Heart left ventricle (tissue), 13 donors: ENCODE measurements around the gene PAGR1.

ENCODE experiments used
- POLR2A ChIP-seq, 2 donors: fragments of 450-650 bp; IDR thresholded peaks; one replicate each; pipeline ENCODE4 v1.6.1; 2017; ENCODE audit warnings: antibody characterized with exemption in 2 of 2, mild to moderate bottlenecking in 2 of 2, moderate library complexity in 2 of 2
- TF ChIP-seq, protein P1 (sequence below), 12 donors: fragments of 200-600 bp; sonication (generic) in 4 of 12; IDR thresholded peaks; one replicate each; pipeline versions ENCODE4 v1.5.0 to v1.8.0; 2018 to 2022; ENCODE audit warnings: antibody characterized with exemption in 12 of 12, mild to moderate bottlenecking in 5 of 12
- donor health status: ischemic (EF 13 %, LVEDD 7.1; RV severe dilation, severe dysfunction).
- donor health status: DM: no; HTN: yes; CAD: no.
- donor health status: DM: no; HTN: no; CAD: no.
- donor health status: ischemic (EF 25% LVEDD 6.9; RV normal size, moderate dysfunction).
- donor health status: ischemic (EF 25% LVEDD 5.7; RV mildly dilated, moderate dysfunction).
- donor health status: ischemic (EF 35%, LVEDD 5.7; RV mildly dilated, moderate dysfunction).
- donor health status: nonischemic (EF 11% LVEDD 7.7; RV severe dilation, severe dysfunction).
- donor health status: DM: yes; HTN: yes; CAD: no.
- donor health status: PGD.
- donor health status: ischemic (EF 29% LVEDD 5.4; RV normal size, mild dysfunction).
- donor health status: nonischemic (EF 23%, LVEDD 6.1; RV moderate dilation, normal function).

- TF ChIP-seq POLR2A (IDR thresholded peaks at IDR 0.05), result no peak
- TF ChIP-seq, protein P1, sequence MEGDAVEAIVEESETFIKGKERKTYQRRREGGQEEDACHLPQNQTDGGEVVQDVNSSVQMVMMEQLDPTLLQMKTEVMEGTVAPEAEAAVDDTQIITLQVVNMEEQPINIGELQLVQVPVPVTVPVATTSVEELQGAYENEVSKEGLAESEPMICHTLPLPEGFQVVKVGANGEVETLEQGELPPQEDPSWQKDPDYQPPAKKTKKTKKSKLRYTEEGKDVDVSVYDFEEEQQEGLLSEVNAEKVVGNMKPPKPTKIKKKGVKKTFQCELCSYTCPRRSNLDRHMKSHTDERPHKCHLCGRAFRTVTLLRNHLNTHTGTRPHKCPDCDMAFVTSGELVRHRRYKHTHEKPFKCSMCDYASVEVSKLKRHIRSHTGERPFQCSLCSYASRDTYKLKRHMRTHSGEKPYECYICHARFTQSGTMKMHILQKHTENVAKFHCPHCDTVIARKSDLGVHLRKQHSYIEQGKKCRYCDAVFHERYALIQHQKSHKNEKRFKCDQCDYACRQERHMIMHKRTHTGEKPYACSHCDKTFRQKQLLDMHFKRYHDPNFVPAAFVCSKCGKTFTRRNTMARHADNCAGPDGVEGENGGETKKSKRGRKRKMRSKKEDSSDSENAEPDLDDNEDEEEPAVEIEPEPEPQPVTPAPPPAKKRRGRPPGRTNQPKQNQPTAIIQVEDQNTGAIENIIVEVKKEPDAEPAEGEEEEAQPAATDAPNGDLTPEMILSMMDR (IDR thresholded peaks at IDR 0.05), result no peak
These were observed 9.1 kb upstream of the PAGR1 start for GRCh38 chr16:29806641-29807425.
